ENCODE measurements around the gene TXNDC15.

DNA sequence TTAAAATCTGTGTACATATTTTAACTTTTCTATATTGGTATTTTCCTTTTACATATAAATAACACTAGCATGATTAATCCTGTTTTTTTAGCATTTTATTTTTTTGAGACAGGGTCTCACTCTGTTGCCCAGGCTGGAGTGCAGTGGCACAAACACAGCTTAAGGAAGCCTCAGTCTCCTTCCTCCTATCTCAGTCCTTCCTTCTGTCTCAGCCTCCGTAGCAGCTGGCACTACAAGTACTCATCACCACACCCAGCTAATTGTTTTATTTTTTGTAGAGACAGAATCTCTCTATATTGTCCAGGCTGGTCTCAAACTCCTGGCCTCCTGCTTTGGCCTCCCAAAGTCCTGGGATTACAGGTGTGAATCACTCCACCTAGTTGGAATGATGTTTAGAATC, 29.9 kb upstream of the TXNDC15 start:
- TF ChIP-seq CTCF (IDR thresholded peaks at IDR 0.05) = no peak
- TF ChIP-seq POLR2A (IDR thresholded peaks at IDR 0.05) = no peak
